Astrocyte of the hippocampus (primary cell): Measurements from ENCODE around the gene CLEC18C.
"Not testable (repeated sequence)": the region's sequence is repeated elsewhere in the genome, so short reads cannot be mapped to it uniquely, and the experiment has no call there.

Source experiments
- DNase-seq: peaks from one replicate; pipeline ENCODE4 v3.0.0; 2011; ENCODE audit warnings: low read depth, low spot score

Gene CLEC18C

DNA sequence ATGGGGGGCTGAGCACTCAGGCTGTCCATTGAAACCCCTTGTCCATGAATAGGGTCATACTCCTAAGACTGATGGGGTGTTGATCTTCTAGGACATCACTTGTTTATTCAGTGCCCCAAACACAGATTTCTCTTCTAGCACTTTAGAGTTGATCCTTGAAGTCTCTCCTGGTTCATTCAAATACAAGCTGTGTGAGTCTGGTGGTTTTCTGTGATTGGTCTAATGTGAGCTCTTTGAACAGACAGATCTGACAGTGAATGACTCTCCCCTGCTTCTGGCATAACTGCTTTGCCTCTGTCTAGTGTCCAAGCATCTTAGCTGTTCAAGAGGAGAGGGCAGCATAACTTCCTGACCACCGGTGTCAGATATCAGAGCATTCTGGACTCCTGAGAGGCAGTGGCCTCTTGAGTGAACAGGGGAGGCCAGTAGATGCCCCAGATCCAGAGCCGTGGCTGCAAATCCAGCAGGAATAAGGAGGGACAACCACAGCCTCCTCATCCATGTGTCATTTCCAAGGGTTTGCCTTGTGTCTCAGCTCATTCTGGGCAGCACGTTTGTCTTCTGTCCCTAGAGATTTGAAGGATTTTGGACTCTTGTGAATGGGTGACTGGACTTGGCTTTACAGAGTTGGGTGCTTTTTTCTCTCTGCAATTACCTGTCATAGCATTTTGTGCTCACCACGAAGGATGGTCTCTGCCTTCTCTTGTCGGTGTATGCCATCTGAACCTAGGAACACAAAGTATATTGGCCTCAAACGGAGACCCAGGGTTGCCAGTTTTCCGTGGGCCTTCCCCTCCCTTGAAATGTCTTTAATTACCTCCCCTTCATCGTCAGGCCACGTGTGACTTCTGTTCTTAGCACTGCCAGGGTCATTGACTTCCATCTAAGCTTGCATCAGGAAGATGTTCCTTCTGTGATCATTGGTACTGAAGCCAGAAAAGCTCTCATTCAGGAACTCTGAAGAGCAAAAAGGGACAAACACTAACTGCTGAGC is 13.9 kb upstream of the CLEC18C start:
- peak; percentile 48 for DNase-seq

DNA sequence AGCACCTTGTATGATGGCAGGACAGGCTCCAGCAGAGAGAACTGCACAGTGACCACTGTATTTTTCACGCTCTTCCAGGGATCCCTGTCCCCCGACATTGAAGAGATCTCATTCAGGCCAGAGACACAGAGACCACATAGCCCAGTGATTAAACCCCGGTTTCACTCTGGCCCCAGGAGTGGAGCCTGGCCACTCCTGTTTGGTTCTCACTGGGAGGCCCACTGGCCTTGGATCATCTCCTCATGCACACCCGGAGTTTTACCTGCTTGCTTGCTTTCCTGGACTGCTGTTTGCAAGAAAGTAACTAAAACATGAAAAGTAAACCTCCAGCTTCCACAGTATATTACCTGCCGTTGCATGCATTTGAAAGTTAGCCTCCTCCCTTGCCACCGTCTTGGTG is 13.2 kb upstream of the CLEC18C start:
- no peak for DNase-seq

DNA sequence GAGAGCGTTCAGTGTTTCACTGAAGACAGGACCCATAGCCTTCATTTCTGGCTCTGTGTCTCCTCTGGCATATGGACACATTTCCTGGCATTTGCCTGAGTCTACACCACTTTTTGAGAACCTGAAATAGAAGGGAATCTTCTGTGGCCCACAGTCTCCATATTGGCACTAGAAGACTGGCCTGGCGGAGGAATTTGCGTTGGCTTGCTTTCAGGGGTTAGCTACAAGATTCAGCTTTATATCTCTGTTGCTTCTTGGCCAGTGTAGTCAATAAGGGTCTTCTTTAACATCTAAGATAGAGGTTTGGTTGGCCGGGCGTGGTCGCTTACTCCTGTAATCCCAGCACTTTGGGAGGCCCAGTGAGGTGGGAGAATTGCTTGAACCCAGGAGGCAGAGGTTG is 12.8 kb upstream of the CLEC18C start:
- no peak for DNase-seq

DNA sequence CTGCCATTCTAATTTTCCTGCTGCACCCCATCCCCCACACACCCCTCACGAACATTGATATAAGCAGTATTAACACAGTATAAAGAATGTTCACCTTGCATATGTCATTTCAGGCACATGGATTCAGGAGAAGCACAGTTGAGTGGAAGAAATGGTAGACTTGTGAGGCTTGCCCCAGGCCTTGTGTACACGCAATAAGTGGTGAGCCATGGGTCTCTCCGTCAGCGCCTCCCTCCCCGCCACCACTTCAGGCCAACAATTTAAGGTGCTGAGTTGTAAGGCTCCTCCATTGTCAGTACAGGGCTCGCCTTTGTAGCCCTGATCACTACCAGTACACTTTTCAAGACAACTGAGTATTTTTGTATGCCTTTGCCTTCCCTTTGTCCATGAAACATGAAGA is 12.2 kb upstream of the CLEC18C start:
- no peak for DNase-seq

DNA sequence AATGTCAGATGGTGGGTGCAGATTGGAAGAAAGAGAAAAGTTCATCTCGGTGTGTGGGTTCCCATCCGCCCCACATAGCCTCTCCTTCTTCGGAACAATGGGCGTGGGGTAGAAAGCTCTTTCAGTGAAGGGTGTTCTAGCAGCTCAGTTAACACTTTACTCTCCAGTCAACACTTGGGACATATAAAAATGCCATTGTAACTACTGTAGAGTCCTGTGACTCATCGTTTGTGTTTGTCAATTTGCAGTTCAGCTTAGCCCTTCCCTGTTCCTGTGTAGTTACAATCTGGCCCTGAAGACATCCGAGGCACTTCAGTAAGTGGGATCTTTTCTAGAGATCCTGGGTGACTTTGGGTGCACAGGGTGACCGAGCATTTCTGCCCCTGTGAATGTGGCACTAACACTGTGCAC is 11.5 kb upstream of the CLEC18C start:
- DNase-seq: peak; percentile 61

DNA sequence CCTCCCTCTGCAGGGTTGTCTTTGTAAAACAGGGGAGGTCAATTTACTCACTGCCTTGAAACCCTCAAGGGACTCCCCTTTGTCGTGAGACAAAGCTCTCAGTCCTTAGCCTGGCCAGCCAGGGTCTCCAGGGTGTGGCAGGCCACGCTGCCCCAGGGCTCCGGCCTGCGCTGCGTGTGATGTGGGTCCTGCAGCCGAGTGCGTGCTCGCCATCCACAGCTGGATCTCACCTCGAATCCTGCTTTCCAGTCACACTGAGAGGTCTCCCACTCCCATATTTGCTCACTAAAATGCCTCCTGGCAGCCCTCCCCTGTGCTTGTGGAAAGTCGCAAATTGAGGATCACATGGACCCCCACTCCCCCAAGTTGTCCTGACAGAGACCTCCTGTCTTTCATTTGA is 10.0 kb upstream of the CLEC18C start:
- no peak for DNase-seq

DNA sequence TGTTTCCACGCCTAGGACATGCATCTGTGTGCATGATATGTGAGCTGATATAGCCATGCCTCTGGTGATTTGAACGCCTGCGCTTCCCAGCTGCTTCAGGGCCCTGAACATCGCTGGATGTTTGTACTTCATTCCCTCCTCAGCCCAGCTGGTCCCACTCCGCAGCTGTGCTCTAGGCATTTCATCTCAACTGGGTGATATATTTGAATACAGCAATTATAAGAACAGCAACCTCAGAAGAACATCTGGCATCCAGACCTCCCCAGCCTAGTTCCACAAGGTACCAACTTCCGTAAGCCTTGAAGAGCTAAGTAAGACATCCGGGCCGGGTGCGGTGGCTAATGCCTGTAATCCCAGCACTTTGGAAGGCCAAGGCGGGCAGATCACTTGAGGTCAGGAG is 6.9 kb upstream of the CLEC18C start:
- not testable (repeated sequence) for DNase-seq

DNA sequence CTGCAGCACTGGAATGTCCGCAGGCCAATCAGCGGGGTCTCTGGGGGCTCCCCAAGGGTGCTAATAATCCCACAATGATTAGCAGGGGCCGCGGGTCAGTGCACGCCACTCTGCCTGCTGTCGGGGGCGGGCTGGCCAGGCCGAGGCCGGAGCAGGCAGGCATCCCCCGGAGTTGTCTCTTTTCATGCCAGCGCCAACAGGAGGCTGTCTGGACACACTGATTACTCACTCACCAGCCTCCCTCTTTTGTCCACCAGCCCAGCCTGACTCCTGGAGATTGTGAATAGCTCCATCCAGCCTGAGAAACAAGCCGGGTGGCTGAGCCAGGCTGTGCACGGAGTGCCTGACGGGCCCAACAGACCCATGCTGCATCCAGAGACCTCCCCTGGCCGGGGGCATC is 329 bp downstream of the CLEC18C start:
- not testable (repeated sequence) for DNase-seq

DNA sequence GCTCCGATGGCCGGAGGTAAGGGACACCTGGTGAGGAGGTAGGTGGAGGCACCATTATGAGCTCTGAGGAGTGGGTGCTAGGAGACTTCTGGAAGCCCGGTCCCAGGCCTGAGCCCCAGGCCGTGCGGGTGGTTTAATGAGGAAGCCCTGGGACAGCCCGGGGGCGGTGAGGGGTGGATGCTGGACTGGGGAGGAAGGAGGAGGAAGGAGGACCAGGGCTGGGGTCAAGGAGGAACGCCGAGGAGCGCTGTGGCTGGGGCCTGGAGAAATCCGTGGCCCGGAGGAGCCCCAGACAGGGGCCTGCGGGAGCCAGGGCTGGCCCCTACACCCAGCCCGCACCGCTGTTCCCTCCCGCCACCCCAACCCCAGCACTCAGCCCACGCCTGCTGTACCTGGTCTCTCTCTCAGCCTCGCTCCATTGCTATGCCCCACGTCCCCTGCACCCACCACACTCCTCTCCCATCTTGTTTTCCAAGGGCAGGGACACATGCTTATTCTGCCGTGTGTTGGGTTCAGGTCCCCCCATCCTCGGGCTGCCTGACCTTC is 873 bp downstream of the CLEC18C start:
- DNase-seq: not testable (repeated sequence)

DNA sequence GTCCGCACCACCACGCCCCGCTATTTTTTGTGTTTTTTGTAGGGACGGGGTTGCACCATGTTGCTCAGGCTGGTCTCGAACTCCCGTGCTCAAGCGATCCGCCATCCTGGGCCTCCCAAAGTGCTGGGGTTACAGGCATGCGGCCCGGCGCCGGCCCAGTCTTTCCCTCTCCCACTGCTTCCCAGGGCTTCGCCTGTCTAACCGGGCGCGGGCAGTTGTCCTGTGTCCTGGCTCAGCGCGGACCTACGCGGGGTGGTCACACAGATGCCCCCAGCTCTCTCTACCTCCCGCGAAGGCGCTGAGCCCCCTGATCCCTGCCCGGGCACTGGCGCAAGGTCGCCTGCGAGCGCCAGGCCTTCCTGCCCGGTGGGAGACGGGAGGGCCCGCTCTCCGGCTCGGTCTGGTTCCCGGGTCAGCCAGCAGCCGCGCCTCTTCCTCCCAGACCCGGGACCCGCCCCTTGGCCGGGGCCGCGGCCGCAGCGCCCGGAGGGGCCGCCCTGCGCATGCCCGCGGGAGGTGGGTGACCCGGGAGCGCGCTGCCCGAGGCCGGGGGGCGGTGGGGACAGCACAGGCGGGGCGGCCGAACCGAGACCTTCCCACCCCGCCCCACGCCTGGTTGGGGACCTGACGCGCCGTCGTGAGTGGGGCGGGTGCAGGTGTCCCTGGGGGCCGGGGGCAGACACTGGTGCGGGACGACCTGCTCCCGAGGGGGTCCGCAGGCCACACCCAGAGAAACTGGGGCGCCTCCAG is 14.4 kb downstream of the CLEC18C start:
- DNase-seq: not testable (repeated sequence)

DNA sequence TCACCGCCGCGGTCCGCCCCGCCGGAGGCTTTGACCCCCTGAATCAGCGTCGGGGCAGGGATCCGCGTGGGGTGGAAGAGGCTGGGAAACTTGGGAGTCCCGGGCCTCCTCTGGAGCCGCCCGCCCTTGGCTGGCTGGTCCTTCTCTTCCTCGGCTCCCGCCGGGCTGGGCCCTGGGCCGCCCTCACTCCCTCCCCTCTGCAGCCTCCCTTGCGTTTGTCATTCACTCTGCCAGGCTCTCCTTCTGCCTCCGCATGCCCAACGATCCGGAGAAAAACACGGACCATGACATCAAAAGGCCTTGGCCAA is 15.0 kb downstream of the CLEC18C start:
- DNase-seq: peak; percentile 15

DNA sequence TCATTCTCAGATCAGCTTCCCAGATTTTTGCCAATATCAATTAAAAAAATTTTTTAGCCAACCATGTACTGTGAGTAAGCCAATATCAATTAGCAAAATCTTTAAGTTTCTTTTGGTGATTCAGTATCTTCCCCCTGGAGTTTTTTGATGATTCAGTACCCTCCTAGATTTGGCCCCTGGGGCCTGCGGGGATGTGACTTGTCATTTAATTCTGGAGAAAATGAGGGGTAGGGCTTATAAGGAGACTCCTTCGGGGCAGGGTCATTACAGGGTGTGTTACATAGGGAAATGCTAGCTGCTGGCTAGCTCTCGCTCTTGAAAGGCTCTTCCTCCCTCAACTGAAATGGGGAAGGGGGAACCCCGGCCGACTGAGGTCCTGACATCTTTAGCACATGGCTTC is 17.0 kb downstream of the CLEC18C start:
- DNase-seq: not testable (repeated sequence)

DNA sequence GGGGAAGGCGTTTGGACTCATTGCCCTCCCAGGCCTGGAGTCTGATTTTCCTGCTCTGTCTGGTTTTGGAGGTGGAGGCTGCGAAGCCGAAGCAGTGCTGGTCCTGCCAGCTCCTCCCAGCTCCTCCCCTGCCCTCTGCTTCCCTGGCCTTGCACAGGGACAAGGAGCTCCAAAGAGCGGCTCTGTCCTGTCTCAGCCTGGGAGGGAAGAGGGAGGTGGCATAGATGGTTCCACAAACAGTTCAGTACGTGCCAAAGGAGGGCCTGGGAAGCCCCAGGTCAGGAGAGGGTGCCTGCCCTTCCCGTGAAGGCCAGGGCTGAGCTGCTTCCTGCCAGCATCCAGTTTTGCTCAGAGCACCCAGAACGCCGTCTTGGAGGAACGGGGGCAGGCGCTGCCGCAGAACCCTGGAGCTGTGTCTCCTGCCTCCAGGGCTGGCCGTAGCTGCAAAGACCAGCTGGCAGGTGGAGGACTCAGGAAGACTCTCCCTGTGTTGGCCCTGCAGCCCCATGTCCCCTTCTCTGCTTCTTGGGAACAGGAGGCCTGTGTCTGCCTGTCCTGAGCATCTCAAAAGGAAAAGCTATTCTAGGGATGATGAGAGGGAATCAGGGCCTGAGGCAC is 23.2 kb downstream of the CLEC18C start:
- not testable (repeated sequence) for DNase-seq

DNA sequence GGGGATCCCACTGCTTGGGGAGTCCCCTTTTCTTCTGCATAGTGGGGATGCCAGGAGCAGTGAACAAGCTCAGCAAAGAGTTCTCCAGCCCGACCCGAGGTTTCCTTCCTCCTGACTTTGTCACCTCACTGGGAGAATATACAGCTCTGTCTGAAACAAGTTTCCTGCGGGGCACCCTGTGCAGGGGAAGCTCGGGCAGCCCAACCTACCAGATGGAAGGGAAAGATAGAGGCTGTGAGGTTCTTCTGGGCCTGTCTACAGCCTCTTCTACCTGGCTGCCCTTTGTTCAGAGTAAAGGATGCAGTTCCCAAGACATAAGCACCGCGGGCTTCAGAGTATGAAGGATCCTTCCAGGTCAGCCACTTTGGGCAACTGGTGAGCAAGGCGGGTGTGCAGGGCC is 24.0 kb downstream of the CLEC18C start:
- not testable (repeated sequence) for DNase-seq

DNA sequence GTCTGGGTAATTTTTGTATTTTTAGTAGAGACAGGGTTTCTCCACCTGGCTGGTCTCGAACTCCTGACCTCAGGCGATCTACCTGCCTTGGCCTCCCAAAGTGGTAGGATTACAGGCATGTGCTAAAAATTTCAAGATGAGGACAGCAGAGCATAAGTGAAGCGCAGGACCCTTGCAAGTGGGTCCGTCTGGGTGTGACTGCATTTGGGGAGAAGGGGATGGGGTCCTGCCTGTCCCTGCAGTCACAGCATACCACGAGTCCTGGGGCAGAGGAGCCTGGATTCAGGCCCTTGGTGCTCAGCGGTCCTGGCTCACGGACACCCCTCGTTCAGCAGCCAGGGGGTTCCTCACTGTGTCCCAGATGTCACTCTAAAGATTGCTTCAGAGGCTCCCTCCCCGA is 24.6 kb downstream of the CLEC18C start:
- DNase-seq: not testable (repeated sequence)

DNA sequence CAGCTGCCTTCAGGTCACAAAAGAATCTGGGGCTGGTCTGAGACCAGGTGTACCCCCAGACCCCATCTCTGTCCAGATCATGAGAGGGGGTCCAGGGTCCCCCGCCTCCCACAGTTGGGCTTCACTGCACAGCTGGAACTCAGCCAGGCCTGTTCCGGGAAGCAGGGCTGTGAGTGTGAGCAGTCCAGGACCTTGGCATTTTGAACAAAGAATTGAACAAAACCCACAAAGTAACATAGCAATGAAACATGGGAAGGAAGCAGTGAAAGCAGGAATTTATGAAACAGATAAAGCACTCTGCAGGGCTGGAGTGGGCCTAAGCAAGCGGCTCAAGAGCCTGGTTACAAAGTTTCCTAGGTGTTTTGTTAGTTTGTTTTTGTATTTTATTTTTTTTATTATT is 25.1 kb downstream of the CLEC18C start:
- DNase-seq: peak; percentile 63

DNA sequence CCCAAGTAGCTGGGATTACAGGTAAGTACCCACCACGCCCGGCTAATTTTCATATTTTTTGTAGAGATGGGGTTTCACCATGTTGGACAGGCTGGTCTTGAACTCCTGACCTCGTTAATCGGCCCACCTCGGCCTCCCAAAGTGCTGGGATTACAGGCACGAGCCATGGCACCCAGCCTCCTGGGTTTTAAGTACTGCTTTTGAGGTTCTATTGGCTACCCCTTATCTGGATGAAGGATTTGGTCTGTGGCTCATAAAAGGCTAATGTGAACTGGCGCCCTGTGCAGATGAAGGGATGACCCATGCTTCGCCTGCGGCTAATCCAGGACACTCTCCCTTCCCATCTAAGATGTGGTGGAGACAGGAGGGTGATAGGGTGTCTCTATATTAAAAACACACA is 25.6 kb downstream of the CLEC18C start:
- not testable (repeated sequence) for DNase-seq

DNA sequence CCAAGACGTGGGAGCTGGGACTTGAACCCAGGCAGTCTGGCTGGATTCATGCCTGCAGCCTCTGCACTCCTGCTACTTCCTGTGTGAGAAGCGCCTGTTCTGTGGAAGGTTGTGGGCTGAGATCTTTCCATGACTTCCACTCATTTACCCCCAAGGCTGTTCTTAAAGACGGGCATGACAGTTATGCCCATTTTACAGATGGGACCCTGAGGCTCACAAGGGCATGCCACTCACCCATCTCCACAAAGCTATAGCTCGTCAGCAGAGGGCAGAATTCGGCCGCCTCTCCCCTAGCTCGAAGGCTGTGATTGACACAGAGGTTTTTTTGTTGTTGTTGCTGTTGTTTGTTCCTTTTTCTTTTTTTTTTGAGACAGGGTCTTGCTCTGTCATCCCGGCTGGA is 26.5 kb downstream of the CLEC18C start:
- DNase-seq: not testable (repeated sequence)

DNA sequence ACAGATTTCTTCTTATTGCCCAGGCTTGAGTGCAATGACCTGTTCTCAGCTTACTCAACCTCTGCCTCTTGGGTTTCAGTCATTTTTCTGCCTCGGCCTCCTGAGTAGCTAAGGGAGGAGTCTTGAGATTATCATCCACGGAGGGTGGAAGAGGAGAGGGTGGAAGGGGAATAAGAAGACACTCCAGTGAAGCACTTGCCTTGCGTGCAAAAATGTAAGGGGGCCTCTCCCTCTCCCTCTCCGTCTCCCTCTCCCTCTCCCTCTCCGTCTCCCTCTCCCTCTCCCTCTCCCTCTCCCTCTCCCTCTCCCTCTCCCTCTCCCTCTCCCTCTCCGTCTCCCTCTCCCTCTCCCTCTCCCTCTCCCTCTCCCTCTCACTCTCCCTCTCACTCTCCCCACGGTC is 29.9 kb downstream of the CLEC18C start:
- DNase-seq: not testable (repeated sequence)

DNA sequence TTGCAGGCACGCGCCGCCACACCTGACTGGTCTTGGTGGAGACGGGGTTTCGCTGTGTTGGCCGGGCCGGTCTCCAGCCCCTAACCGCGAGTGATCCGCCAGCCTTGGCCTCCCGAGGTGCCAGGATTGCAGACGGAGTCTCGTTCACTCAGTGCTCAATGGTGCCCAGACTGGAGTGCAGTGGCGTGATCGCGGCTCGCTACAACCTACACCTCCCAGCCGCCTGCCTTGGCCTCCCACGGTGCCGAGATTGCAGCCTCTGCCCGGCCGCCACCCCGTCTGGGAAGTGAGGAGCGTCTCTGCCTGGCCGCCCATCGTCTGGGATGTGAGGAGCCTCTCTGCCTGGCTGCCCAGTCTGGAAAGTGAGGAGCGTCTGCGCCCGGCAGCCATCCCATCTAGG is 30.4 kb downstream of the CLEC18C start:
- DNase-seq: not testable (repeated sequence)

DNA sequence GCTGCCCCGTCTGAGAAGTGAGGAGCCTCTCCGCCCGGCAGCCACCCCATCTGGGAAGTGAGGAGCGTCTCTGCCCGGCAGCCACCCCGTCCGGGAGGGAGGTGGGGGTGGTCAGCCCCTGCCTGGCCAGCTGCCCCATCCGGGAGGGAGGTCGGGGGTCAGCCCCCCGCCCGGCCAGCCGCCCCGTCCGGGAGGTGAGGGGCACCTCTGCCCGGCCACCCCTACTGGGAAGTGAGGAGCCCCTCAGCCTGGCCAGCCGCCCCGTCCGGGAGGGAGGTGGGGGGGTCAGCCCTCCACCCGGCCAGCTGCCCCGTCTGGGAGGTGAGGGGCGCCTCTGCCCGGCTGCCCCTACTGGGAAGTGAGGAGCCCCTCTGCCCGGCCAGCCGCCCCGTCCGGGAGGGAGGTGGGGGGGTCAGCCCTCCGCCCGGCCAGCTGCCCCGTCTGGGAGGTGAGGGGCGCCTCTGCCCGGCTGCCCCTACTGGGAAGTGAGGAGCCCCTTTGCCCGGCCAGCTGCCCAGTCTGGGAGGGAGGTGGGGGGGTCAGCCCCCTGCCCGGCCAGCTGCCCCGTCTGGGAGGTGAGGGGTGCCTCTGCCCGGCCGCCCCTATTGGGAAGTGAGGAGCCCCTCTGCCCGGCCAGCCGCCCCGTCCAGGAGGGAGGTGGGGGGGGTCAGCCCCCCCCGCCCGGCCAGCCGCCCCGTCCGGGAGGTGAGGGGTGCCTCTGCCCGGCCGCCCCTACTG is 31.2 kb downstream of the CLEC18C start:
- DNase-seq: not testable (repeated sequence)
